ENCODE measurements around the gene NINL.

DNA sequence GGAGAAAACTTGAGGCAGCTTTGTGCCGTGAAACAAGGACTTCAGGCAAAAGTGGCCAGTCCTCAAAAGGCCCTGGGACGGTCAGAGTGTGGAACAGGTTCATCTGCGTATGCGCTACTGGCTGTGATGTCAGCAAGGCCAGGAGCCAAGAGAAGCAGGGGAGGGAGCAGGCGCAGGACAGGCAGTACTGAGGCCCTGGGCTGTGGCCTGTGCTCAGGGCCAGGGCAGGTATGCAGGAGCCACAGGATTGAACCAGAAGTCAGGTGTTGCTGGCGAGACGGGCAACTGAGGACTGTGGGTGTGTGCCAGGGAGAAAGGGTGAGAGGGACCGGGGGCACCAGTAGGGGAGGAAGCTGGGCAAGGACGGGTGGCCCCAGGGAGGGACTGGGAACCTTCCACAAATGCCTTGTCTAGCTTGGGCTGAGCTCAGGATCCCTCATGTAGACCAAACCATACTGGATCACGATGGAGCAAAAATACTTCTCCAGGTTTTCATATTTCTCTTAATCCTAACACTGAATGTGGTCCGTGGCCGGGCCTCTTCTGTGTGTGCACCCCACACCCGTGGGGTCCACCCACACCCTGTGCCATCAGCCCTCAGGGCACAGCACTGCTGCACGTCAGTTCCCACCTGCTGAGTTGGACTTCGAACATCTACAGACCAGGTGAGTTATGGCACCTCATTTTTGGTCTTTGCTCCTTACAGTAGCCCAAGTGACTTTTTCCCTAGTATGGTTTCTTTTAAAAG is 131.0 kb downstream of the NINL start:
- TF ChIP-seq, protein P1, sequence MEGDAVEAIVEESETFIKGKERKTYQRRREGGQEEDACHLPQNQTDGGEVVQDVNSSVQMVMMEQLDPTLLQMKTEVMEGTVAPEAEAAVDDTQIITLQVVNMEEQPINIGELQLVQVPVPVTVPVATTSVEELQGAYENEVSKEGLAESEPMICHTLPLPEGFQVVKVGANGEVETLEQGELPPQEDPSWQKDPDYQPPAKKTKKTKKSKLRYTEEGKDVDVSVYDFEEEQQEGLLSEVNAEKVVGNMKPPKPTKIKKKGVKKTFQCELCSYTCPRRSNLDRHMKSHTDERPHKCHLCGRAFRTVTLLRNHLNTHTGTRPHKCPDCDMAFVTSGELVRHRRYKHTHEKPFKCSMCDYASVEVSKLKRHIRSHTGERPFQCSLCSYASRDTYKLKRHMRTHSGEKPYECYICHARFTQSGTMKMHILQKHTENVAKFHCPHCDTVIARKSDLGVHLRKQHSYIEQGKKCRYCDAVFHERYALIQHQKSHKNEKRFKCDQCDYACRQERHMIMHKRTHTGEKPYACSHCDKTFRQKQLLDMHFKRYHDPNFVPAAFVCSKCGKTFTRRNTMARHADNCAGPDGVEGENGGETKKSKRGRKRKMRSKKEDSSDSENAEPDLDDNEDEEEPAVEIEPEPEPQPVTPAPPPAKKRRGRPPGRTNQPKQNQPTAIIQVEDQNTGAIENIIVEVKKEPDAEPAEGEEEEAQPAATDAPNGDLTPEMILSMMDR (IDR thresholded peaks at IDR 0.05; ENCODE audit: low read depth, low read length, poor library complexity, severe bottlenecking) = no peak
- no peak for TF ChIP-seq EZH2phosphoT487 (IDR thresholded peaks at IDR 0.05; ENCODE audit: borderline replicate concordance, low read length)

All from DOHH2 (cell line).